Measurements from ENCODE around the gene PDE11A. TPM values are rescaled to one million over a fixed set of nuclear protein-coding genes. Genes with fewer than 3 reads are reported as not detected.
"Not testable (repeated sequence)": the region's sequence is repeated elsewhere in the genome, so short reads cannot be mapped to it uniquely, and the experiment has no call there.

The PDE11A gene
- total RNA-seq, 2 donors from 2014 or later, result not detected

GRCh38 chr2:177822941-177823340 lies 249.6 kb downstream of the PDE11A start:
- no peak for ATAC-seq
- no peak for DNase-seq
- Mint-ChIP-seq H3K27me3 (peaks cover 23% of the 10 kb centered on the region), H3K4me1 (no peaks in the 10 kb centered on the region), H3K4me3 (no peak overlapping the region), H3K36me3 (ENCODE audit: low read depth) (no peaks in the 10 kb centered on the region), H3K27ac (no peak overlapping the region)
- H3K9me3 ChIP-seq (ENCODE audit: control insufficient read depth, low read length, poor library complexity, severe bottlenecking), result no peaks in the 10 kb centered on the region

GRCh38 chr2:177818412-177818811 lies 254.2 kb downstream of the PDE11A start:
- Mint-ChIP-seq H3K27ac (no peak overlapping the region), H3K36me3 (ENCODE audit: low read depth) (no peaks in the 10 kb centered on the region), H3K27me3 (peaks cover 32% of the 10 kb centered on the region), H3K4me3 (no peak overlapping the region), H3K4me1 (no peaks in the 10 kb centered on the region)
- no peak for ATAC-seq
- H3K9me3 ChIP-seq (ENCODE audit: control insufficient read depth, low read length, poor library complexity, severe bottlenecking), result no peaks in the 10 kb centered on the region
- DNase-seq, result no peak

GRCh38 chr2:177817300-177817699 lies 255.3 kb downstream of the PDE11A start:
- ATAC-seq (no peak), DNase-seq (no peak)
- Mint-ChIP-seq H3K4me3 (no peak overlapping the region), H3K27ac (no peak overlapping the region), H3K27me3 (peaks cover 29% of the 10 kb centered on the region), H3K36me3 (ENCODE audit: low read depth) (no peaks in the 10 kb centered on the region), H3K4me1 (no peaks in the 10 kb centered on the region)
- H3K9me3 ChIP-seq (ENCODE audit: control insufficient read depth, low read length, poor library complexity, severe bottlenecking), result no peaks in the 10 kb centered on the region

GRCh38 chr2:177816766-177817165 lies 255.8 kb downstream of the PDE11A start:
- Mint-ChIP-seq H3K27ac (no peak overlapping the region), H3K4me3 (no peak overlapping the region), H3K27me3 (peaks cover 29% of the 10 kb centered on the region), H3K4me1 (no peaks in the 10 kb centered on the region), H3K36me3 (ENCODE audit: low read depth) (no peaks in the 10 kb centered on the region)
- no peak for ATAC-seq
- no peaks in the 10 kb centered on the region for H3K9me3 ChIP-seq (ENCODE audit: control insufficient read depth, low read length, poor library complexity, severe bottlenecking)
- DNase-seq, result no peak

GRCh38 chr2:177812713-177813396 lies 259.7 kb downstream of the PDE11A start:
- ATAC-seq, result no peak
- H3K4me3 Mint-ChIP-seq, result no peak overlapping the region
- H3K4me1 Mint-ChIP-seq, result no peaks in the 10 kb centered on the region

GRCh38 chr2:177810906-177811305 lies 261.7 kb downstream of the PDE11A start:
- ATAC-seq, result no peak
- no peak overlapping the region for H3K27ac Mint-ChIP-seq

More at GRCh38 chr2:177812713-177813396, 259.7 kb downstream of the PDE11A start:
- Mint-ChIP-seq H3K27me3 (peaks cover 23% of the 10 kb centered on the region), H3K36me3 (ENCODE audit: low read depth) (peaks cover 2% of the 10 kb centered on the region), H3K27ac (no peak overlapping the region)
- no peak for DNase-seq
- H3K9me3 ChIP-seq (ENCODE audit: control insufficient read depth, low read length, poor library complexity, severe bottlenecking), result no peaks in the 10 kb centered on the region

GRCh38 chr2:177808984-177809809 lies 263.4 kb downstream of the PDE11A start:
- ATAC-seq (no peak), DNase-seq (no peak)
- Mint-ChIP-seq H3K27ac (no peak overlapping the region), H3K36me3 (ENCODE audit: low read depth) (peaks cover 2% of the 10 kb centered on the region), H3K4me3 (no peak overlapping the region), H3K27me3 (peaks cover 13% of the 10 kb centered on the region), H3K4me1 (no peaks in the 10 kb centered on the region)
- no peaks in the 10 kb centered on the region for H3K9me3 ChIP-seq (ENCODE audit: control insufficient read depth, low read length, poor library complexity, severe bottlenecking)

More at GRCh38 chr2:177810906-177811305, 261.7 kb downstream of the PDE11A start:
- Mint-ChIP-seq H3K36me3 (ENCODE audit: low read depth) (peaks cover 2% of the 10 kb centered on the region), H3K4me1 (no peaks in the 10 kb centered on the region), H3K4me3 (no peak overlapping the region), H3K27me3 (peaks cover 19% of the 10 kb centered on the region)
- no peak for DNase-seq
- H3K9me3 ChIP-seq (ENCODE audit: control insufficient read depth, low read length, poor library complexity, severe bottlenecking), result no peaks in the 10 kb centered on the region

- no peaks in the 10 kb centered on the region for H3K9me3 ChIP-seq (ENCODE audit: control insufficient read depth, low read length, poor library complexity, severe bottlenecking)
- H3K36me3 Mint-ChIP-seq (ENCODE audit: low read depth), result peaks cover 2% of the 10 kb centered on the region
- no peaks in the 10 kb centered on the region for H3K4me1 Mint-ChIP-seq
- H3K4me3 Mint-ChIP-seq, result no peak overlapping the region
- H3K27ac Mint-ChIP-seq, result no peak overlapping the region
- peaks cover 14% of the 10 kb centered on the region for H3K27me3 Mint-ChIP-seq
- no peak for ATAC-seq
- DNase-seq, result no peak
Observed at GRCh38 chr2:177806025-177806424, 266.6 kb downstream of the PDE11A start.

GRCh38 chr2:177799531-177799930 lies 273.0 kb downstream of the PDE11A start:
- peaks cover 4% of the 10 kb centered on the region for H3K4me1 Mint-ChIP-seq
- ATAC-seq, result peak; percentile 37
- H3K36me3 Mint-ChIP-seq (ENCODE audit: low read depth), result peaks cover 4% of the 10 kb centered on the region
- H3K27ac Mint-ChIP-seq, result no peak overlapping the region
- H3K9me3 ChIP-seq (ENCODE audit: control insufficient read depth, low read length, poor library complexity, severe bottlenecking), result no peaks in the 10 kb centered on the region
- H3K4me3 Mint-ChIP-seq, result no peak overlapping the region
- H3K27me3 Mint-ChIP-seq, result peaks cover 28% of the 10 kb centered on the region
- DNase-seq, result no peak

GRCh38 chr2:177797808-177798207 lies 274.8 kb downstream of the PDE11A start:
- DNase-seq (no peak), ATAC-seq (no peak)
- Mint-ChIP-seq H3K27ac (no peak overlapping the region), H3K36me3 (ENCODE audit: low read depth) (peaks cover 4% of the 10 kb centered on the region), H3K4me3 (no peak overlapping the region), H3K4me1 (peaks cover 4% of the 10 kb centered on the region), H3K27me3 (peaks cover 28% of the 10 kb centered on the region)
- no peaks in the 10 kb centered on the region for H3K9me3 ChIP-seq (ENCODE audit: control insufficient read depth, low read length, poor library complexity, severe bottlenecking)

- H3K4me3 Mint-ChIP-seq, result no peak overlapping the region
- H3K27me3 Mint-ChIP-seq, result peaks cover 24% of the 10 kb centered on the region
- DNase-seq, result no peak
- H3K4me1 Mint-ChIP-seq, result peaks cover 4% of the 10 kb centered on the region
- no peak for ATAC-seq
- no peaks in the 10 kb centered on the region for H3K9me3 ChIP-seq (ENCODE audit: control insufficient read depth, low read length, poor library complexity, severe bottlenecking)
- peaks cover 4% of the 10 kb centered on the region for H3K36me3 Mint-ChIP-seq (ENCODE audit: low read depth)
- no peak overlapping the region for H3K27ac Mint-ChIP-seq
Observed at GRCh38 chr2:177796654-177797415, 275.7 kb downstream of the PDE11A start.

GRCh38 chr2:177796011-177796410 lies 276.6 kb downstream of the PDE11A start:
- H3K27me3 Mint-ChIP-seq, result peaks cover 20% of the 10 kb centered on the region
- H3K36me3 Mint-ChIP-seq (ENCODE audit: low read depth), result peaks cover 4% of the 10 kb centered on the region
- DNase-seq (no peak), ATAC-seq (no peak)
- peaks cover 4% of the 10 kb centered on the region for H3K4me1 Mint-ChIP-seq
- no peak overlapping the region for H3K27ac Mint-ChIP-seq
- H3K9me3 ChIP-seq (ENCODE audit: control insufficient read depth, low read length, poor library complexity, severe bottlenecking), result no peaks in the 10 kb centered on the region
- no peak overlapping the region for H3K4me3 Mint-ChIP-seq

GRCh38 chr2:177785143-177785542 lies 287.4 kb downstream of the PDE11A start:
- not testable (repeated sequence) for H3K27me3 Mint-ChIP-seq; DNase-seq; ATAC-seq; H3K9me3 ChIP-seq (ENCODE audit: control insufficient read depth, low read length, poor library complexity, severe bottlenecking); H3K36me3 Mint-ChIP-seq (ENCODE audit: low read depth); H3K4me3 Mint-ChIP-seq; H3K27ac Mint-ChIP-seq
- peaks cover 24% of the 10 kb centered on the region for H3K4me1 Mint-ChIP-seq

All from T-helper 17 cell (primary cell).